Measurements from ENCODE around the gene PRRT3. TPM values are rescaled to one million over a fixed set of nuclear protein-coding genes. Genes with fewer than 3 reads are reported as not detected.

Gene PRRT3
- total and polyA plus RNA-seq, 2 donors (not counting 3 experiments of a cell fraction or from before 2014, with no cell fraction given), result 1.5 TPM

GRCh38 chr3:9955067-9955502 lies 2.9 kb upstream of the PRRT3 start:
- Histone ChIP-seq H3K4me2 (ENCODE audit: insufficient read depth, low read length) (no peak overlapping the region), H3K4me1 (ENCODE audit: control insufficient read depth, extremely low read depth, insufficient read depth, low read length) (peaks cover 4% of the 10 kb centered on the region), H3K27me3 (ENCODE audit: control insufficient read depth in 2 of 2, insufficient read depth in 2 of 2, low read length in 2 of 2) (no peaks in the 10 kb centered on the region), H3K27ac (ENCODE audit: insufficient read depth, low read depth, low read length) (no peak overlapping the region), H3K4me3 (replicated peaks in 1 of 3; ENCODE audit: insufficient read depth in 1 of 3, low read depth in 1 of 3, low read length in 3 of 3) (no peak overlapping the region), H3K36me3 (ENCODE audit: control insufficient read depth in 2 of 2, extremely low read depth in 1 of 2, insufficient read depth in 2 of 2, low read length in 2 of 2) (no peaks in the 10 kb centered on the region), H4K20me1 (replicated peaks; ENCODE audit: control insufficient read depth, extremely low read depth, insufficient read depth, low read length) (no peaks in the 10 kb centered on the region), H3K9me1 (replicated peaks; ENCODE audit: control insufficient read depth, extremely low read depth, insufficient read depth, low read length) (no peaks in the 10 kb centered on the region), H2AFZ (ENCODE audit: low read depth, low read length) (no peak overlapping the region), H3K9ac (replicated peaks; ENCODE audit: extremely low read depth, insufficient read depth, low read length) (no peak overlapping the region), H3K79me2 (ENCODE audit: control insufficient read depth, insufficient read depth, low read length) (no peaks in the 10 kb centered on the region), H3K9me3 (replicated peaks; ENCODE audit: control insufficient read depth, insufficient read depth, low read length) (no peaks in the 10 kb centered on the region)
- no TSS peak for BruUV-seq (replicated peaks)
- no peak for DNase-seq (ENCODE audit: low read depth, low spot score)
- POLR2A ChIA-PET, result no interaction called here
- FAIRE-seq, result no peak
- intact Hi-C loops (cut with micrococcal nuclease) (no loop called here), dilution Hi-C loops (cut with MboI; ENCODE audit: extremely low pct_ligation_motif_present, low sequenced_read_pairs) (no loop called here)
- TF ChIP-seq MAX (IDR thresholded peaks at IDR 0.05; ENCODE audit: insufficient read depth, insufficient read length), result no peak
- CTCF ChIA-PET, result interaction anchor here (1.3 kb wide), 2 partner anchors 9 to 367 kb away, joined by 3 to 5 read pairs; no protein-coding TSS in a partner anchor

DNA sequence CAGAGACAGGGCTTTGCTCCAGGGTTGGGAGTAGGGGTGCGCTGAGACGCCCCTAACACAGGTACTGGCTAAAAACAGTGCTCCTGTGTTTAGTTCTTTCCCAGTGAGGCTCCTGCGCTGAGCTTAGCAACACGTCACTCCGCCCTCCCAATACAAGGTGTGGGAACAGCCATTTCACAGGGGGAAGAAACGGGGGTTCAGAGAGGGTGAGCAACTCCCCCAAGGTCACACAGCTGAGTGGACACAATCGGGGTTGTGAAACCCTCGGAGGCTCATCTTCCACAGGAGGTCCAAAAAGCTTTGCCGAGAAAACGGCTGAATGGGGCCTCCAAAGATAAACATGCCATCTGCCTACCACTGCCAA lies 628 bp downstream of the PRRT3 start:
- dilution Hi-C loops (cut with MboI; ENCODE audit: extremely low pct_ligation_motif_present, low sequenced_read_pairs), result no loop called here
- Histone ChIP-seq H3K36me3 (ENCODE audit: control insufficient read depth in 2 of 2, extremely low read depth in 1 of 2, insufficient read depth in 2 of 2, low read length in 2 of 2) (no peaks in the 10 kb centered on the region), H3K27ac (ENCODE audit: insufficient read depth, low read depth, low read length) (no peak overlapping the region), H3K79me2 (ENCODE audit: control insufficient read depth, insufficient read depth, low read length) (no peaks in the 10 kb centered on the region), H3K4me2 (ENCODE audit: insufficient read depth, low read length) (peak overlapping the region; percentile 49), H3K9ac (replicated peaks; ENCODE audit: extremely low read depth, insufficient read depth, low read length) (no peak overlapping the region), H4K20me1 (replicated peaks; ENCODE audit: control insufficient read depth, extremely low read depth, insufficient read depth, low read length) (no peaks in the 10 kb centered on the region), H3K9me3 (replicated peaks; ENCODE audit: control insufficient read depth, insufficient read depth, low read length) (no peaks in the 10 kb centered on the region), H3K4me1 (ENCODE audit: control insufficient read depth, extremely low read depth, insufficient read depth, low read length) (peaks cover 7% of the 10 kb centered on the region), H3K4me3 (replicated peaks in 1 of 3; ENCODE audit: insufficient read depth in 1 of 3, low read depth in 1 of 3, low read length in 3 of 3) (peak overlapping the region in 2 of 3 experiments; percentile 50 to 67), H3K9me1 (replicated peaks; ENCODE audit: control insufficient read depth, extremely low read depth, insufficient read depth, low read length) (no peaks in the 10 kb centered on the region), H3K27me3 (ENCODE audit: control insufficient read depth in 2 of 2, insufficient read depth in 2 of 2, low read length in 2 of 2) (no peaks in the 10 kb centered on the region), H2AFZ (ENCODE audit: low read depth, low read length) (no peak overlapping the region)
- intact Hi-C loops (cut with micrococcal nuclease), result no loop called here
- ChIA-PET CTCF (no interaction called here), POLR2A (interaction anchor here (0.6 kb wide), 1 partner anchor 19 kb away, joined by 3 read pairs; no protein-coding TSS in a partner anchor)
- DNase-seq (ENCODE audit: low read depth, low spot score) (no peak), FAIRE-seq (no peak)
- TF ChIP-seq FOS (IDR thresholded peaks at IDR 0.05; ENCODE audit: borderline replicate concordance, insufficient read depth, low read length), result no peak
- no peak for TF ChIP-seq MYC (IDR thresholded peaks at IDR 0.05; ENCODE audit: low read depth, low read length)
- TF ChIP-seq CTCF (IDR thresholded peaks at IDR 0.05; ENCODE audit: extremely low read depth in 1 of 2, insufficient read depth in 1 of 2, low read depth in 1 of 2, low read length in 2 of 2), result no peak
- no peak for TF ChIP-seq JUN (IDR thresholded peaks at IDR 0.05; ENCODE audit: borderline replicate concordance, insufficient read depth, insufficient read length, low read depth)
- no peak for TF ChIP-seq POLR2A (IDR thresholded peaks at IDR 0.05; ENCODE audit: low read depth, low read length)
- TF ChIP-seq GATA2 (IDR thresholded peaks at IDR 0.05; ENCODE audit: insufficient read depth, insufficient read length, low read depth, low read length), result no peak
- TF ChIP-seq MAX (IDR thresholded peaks at IDR 0.05; ENCODE audit: insufficient read depth, insufficient read length), result no peak
- no peak for TF ChIP-seq EZH2 (IDR thresholded peaks at IDR 0.05; ENCODE audit: borderline replicate concordance, low read depth, low read length, severe bottlenecking)
- no peak for TF ChIP-seq POLR2AphosphoS5 (IDR thresholded peaks at IDR 0.05; ENCODE audit: insufficient read depth, low read depth, low read length)
- BruUV-seq (replicated peaks), result no TSS peak
